HPDE6-E6E7 (cell line): Measurements from ENCODE around the gene ABCA7.
A peak's percentile ranks its signal among the peaks of the same experiment; 100 is the strongest.

Source experiments
- DNase-seq: peaks from one replicate; pipeline ENCODE4 v3.0.0; 2011; ENCODE audit warnings: missing footprints; ENCODE audit errors: extremely low spot score

Gene ABCA7

GRCh38 chr19:1086613-1087012 is 46.7 kb downstream of the ABCA7 start:
- DNase-seq: no peak

- DNase-seq: no peak
These were observed 48.0 kb downstream of the ABCA7 start for GRCh38 chr19:1087813-1088415.

- DNase-seq: no peak
These were observed 48.6 kb downstream of the ABCA7 start for GRCh38 chr19:1088416-1089010.

GRCh38 chr19:1089126-1089771 is 49.3 kb downstream of the ABCA7 start:
- DNase-seq: no peak

GRCh38 chr19:1089891-1090290 is 50.0 kb downstream of the ABCA7 start:
- DNase-seq: no peak

DNA sequence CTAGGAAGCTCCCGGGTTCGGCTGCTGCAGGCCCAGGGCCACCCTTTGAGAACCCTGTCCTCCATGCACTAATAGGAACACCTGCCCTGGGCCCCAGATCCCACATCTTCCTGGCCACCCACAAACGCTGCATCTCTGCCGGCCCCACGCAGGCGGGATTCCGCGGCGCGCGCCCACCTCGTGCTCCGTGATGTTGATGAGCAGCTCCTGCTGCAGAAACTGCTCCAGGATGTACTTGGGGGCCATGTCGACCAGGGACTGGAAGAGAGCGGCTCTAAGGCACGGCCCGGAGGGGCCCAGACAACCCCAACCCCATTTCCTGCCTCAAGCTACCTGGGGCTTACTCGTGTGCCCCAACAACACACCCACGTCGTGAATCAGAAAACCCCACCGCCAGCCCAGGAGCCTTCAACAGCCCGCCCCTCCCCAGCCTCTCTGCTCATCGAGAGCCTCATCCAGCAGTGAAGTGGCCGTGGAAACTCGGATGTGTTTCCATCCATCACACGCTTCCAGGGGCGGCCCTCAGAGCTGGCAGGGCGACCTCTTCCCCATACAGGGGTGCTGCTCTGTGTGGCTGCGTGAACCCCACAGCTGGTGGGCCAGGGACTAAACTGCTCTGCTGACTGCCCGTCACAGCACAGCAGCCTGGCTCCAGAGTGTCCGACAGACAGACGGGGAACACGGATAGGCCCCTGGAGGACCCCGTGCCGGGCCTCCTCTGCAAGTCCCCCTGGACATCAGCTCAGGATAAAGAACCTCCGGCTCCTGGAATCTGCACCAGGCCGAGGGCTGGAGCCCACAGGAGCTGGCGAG is 51.0 kb downstream of the ABCA7 start:
- DNase-seq: no peak

- no peak for DNase-seq
These were observed 51.8 kb downstream of the ABCA7 start for GRCh38 chr19:1091544-1092175.

DNA sequence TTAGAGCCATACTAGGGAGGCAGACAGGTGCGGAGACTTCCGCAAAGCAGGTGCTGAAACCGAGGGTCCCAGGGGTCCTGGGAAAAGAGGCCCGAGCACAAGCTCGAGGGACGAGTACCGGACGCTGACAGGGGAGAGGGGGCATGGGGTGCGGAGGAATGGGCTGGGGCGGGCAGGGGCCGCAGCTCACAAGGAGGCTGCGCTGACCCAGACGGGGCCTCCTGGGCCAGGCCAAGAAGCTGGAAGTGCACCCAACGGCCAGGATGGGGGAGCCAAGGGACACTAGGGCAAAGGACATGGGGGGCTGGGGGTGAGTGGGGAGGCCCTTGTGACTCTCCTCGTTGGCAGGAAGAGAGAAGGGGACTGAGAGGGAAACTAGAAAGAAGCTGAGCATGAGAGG is 53.4 kb downstream of the ABCA7 start:
- DNase-seq: no peak

- DNase-seq: no peak
These were observed 54.1 kb downstream of the ABCA7 start for GRCh38 chr19:1093811-1094553.

GRCh38 chr19:1094655-1094977 is 54.7 kb downstream of the ABCA7 start:
- no peak for DNase-seq

DNA sequence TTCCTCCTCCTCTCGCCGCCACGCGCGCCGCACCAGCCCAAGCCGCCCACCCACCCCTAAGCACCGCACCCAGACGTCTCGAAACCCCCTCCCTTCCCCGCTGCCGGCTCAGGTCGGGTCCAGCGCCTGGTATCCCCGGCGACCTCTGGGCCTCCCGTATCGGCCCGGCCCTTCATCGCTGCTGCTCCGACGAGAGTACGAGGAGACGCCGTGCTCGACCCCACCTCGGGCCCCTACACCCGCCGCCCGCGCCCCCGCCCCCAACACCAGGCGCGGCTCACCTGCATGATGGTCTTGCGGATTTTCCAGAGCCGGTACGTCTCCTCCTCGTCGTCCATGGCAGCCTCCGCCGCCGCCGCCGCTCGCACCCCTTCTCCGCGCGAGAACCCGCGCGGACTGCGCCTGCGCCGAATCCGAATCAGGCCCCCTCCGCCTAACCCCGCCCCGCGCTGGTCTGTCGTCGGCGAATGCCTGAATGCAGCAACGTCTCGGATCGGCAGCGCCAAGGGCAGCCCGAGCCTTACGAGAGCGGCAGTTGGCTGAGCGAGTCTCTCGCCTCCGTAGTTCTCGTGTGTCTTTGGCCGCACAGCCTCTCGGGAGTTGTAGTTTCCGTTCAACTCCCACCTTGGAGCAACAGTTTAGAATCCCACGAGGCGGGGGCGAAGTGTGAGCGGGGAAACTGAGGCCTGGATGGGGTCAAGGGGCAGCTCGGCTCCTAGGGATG is 55.2 kb downstream of the ABCA7 start, which contains the start of gene POLR2E:
Gene POLR2E, minus strand, starts transcription at position 398 of the 724 bp plus-strand sequence. Its CDS starts 60 bp downstream, at position 338.
- peak; percentile 94 for DNase-seq

GRCh38 chr19:1097810-1098176 is 57.9 kb downstream of the ABCA7 start:
- no peak for DNase-seq

DNA sequence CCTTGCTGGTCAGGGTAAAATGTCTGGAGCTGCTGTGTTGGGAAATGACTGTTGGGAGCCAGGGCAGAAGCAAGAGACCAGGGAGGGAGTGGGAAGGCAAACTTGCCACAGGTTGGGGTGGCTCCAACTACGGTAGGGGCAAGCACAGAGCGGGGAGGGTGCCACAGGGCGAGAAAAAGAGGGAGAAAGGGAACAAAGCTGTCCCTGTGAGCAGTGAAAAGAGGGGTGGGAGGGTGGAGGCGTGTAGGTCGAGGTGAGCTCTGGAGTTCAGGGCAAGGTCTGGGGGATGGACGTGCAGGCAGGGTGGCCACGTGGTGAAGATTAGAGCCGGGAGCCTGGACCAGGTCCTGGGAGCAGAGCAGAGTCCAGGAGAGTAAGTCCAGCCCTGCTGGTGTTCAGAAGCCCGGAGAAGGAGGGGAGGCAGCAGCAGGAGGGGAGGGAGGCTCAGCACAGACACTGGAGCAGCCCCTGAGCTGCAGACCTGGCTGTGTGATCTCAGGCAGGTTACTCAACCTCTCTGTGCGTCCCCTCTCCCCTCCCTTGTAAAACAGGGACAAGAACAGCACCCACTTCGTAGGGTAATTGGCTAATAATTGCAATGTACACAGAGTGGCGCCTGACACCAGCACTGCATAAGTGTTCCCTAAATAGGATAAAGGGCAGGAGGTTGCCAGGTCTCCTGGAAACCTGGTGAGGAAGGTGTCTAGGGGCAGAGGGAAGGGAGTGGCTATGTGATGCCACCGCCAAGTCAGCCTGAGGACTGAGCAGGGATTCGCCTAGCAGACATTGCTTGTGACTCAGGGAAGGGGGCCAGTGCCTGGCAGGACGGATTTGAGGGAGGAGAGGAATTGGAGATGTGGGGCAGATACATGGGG is 58.5 kb downstream of the ABCA7 start:
- no peak for DNase-seq

DNA sequence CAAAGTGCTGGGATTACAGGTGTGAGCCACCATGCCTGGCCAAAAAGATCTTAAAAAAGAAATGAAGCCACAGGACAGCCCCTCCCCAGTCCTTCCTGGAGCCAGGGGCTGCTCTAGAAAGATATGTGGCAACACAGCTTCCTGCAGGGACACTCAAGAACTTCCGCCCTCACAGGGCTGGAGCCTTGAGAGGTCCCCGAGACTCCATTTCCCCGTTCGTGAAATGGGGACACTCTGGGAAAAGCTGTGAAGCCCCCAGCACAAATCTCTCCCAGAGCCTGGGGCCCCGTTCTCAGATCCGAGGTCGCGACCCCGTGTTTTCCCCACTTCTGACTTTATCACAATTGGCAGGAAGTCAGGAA is 61.4 kb downstream of the ABCA7 start:
- no peak for DNase-seq

DNA sequence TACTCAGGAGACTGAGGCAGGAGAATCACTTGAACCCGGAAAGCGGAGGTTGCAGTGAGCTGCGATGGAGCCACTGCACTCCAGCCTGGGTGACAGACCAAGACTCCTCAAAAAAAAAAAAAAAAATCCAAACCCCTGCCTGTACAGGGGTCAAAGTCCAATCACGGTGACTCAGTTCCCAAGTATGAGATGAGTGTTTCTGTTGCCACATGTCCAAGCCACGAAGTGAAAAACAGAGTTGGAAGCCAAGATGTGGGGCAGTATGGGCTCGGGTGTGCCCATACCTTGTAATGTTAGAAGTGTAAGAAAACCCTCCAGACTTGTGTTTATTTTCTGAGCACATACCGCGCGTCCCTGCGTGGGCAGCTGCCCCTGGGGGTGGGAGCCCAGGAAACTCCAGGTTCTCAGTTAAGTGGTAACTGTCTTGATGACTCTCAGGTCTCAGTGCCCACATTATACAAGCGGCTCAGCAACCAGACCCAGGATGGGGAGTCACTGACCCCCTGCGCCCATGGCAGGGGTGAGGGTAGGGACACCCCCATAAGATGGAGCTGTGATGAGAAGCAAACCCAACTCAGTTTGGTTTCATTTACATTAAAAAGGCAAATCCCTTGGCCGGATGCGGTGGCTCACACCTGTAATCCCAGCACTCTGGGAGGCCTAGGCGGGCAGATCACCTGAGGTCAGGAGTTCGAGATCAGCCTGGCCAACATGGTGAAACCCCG is 62.7 kb downstream of the ABCA7 start:
- DNase-seq: peak; percentile 81

GRCh38 chr19:1103132-1103707 is 63.3 kb downstream of the ABCA7 start:
- DNase-seq: no peak

DNA sequence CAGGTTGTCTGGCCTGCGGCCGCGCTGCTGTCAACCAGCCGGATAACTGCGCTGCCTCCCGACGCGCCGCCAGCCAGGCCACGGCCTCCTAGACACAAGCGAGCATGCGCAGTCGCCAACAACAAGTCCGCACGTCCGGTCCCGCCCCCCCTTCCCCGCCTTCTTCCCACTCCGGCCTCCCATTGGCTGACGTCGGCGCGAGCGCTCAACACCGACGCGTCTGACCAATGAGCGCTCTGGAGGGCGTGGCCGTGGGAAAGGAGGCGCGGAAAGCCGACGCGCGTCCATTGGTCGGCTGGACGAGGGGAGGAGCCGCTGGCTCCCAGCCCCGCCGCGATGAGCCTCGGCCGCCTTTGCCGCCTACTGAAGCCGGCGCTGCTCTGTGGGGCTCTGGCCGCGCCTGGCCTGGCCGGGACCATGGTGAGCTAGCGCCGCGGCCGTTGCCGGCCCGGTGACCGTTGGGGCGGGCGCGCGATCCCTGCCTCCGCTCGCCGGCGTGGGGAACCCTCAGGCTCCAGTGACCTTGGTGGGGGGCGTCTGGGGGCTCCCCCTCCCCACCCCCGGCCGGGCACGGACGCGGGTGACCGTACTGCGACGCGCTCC is 63.9 kb downstream of the ABCA7 start, which contains the start of gene GPX4:
Gene GPX4, plus strand, starts transcription at position 287 of the 603 bp plus-strand sequence. Its CDS starts 50 bp downstream, at position 337.
- DNase-seq: peak; percentile 90

GRCh38 chr19:1104311-1105007 is 64.6 kb downstream of the ABCA7 start:
- no peak for DNase-seq
